GM18507 (cell line): ENCODE results near the gene OGN.

Experiments
- DNase-seq: peaks from one replicate; pipeline ENCODE4 v3.0.0; 2011; ENCODE audit warnings: low read depth; ENCODE audit not compliant: insufficient read length; ENCODE audit errors: extremely low spot score
- FAIRE-seq: peaks from 2 replicates; lab custom pipeline; 2011; peaks lifted over from hg19 to GRCh38; lab: Jason Lieb, UNC

OGN gene

DNA sequence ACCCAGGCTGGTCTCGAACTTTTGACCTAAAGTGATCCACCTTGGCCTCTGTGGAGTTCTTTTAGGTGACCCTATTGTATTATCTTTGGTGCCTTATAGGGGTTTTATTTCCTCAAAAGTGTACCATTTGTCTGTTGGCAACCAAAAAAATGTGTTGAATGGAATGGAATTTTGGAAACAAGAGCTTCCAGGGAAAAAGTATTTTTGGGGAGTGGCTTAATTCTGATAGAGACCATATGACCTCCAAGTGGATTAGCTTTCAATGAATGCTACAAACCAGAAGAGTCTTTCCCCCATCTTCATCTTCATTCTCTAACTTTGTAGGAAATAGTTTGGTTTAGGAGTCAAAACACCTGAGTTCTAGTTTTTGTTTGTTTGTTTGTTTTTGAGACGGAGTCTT is 3.4 kb upstream of the OGN start:
- DNase-seq (no peak), FAIRE-seq (no peak)

DNA sequence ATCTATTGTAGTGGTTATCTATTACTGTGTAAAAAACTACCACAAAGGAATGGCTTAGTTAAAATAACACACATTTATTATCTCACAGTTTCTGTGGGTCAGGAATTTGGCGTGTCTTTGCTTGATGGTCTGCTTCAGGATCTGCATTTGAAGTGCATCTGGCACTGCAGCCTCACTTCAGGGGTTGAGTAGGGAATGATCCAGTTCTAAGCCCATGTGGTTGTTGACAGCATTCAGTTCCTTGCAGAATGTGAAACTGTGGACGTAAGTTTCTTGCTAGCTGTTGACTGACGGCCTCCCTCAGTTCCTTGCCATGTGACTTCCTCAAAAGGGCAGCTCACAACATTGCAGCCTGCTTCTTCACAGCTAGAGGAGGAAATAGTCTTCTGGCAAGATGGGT is 2.1 kb upstream of the OGN start:
- peak; percentile 18 for DNase-seq

DNA sequence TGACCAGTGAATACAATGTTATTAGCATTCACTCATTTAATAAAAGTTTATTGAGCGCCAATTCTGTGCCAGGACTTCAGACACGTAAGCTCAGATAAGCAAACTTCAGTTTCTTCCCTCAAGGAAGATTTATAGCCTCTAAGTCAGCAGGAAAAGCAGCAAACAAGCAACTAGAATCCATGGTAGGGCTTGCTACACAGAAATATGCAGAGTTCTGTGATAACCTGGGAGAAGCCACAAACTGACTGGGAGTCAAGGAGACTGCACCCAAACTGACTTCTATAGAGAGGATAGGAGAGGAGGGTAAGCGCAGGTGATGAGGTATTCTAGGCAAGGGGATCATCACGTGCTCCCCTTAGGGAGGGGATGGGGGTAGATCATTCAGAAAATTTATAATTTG is 1.4 kb upstream of the OGN start:
- no peak for FAIRE-seq

More for the DNA sequence above, 2.1 kb upstream of the OGN start:
- peak; percentile 88 for FAIRE-seq

DNA sequence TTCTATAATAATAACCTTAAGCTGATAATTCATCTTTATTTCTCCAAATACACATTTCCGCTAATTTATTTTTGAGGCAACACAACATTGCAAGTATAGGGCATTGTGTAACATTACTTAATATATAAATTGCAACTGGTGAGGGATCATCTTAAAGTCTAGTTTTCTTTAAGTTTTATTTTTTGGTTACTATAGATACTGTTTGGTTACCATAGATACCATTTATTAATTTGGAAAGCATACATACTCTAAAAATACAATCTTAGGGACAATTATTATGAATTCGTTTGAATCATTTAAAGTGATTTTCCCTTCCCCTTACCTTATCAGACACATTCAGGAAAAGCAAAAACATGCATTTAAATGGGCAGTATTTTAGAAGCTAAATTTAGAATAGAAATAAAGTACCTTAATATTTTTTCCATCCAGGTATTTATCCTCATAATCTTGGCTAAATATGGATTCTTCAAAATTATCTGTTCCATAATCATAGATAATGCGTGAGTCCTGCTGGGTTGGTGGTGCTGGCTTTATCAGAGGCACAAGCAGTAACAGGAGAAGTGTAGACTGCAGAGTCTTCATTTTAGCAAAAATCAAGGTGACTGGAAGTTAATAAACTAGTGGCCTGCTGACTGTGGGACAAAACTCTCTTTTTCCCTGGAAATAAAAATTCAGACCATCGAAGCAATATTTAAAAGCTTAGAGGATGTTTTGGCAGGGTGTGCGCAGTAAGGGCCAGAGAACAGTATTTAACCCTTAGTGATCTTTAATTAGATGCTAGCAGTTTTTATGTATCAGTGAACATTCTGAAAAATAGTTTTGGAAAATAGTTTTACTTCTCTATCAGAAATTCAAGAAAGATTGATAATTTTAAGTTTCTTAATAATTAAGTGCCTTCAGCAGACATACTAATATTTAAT is 1.3 kb downstream of the OGN start:
- DNase-seq (no peak), FAIRE-seq (no peak)

More for the DNA sequence above, 1.4 kb upstream of the OGN start:
- no peak for DNase-seq

DNA sequence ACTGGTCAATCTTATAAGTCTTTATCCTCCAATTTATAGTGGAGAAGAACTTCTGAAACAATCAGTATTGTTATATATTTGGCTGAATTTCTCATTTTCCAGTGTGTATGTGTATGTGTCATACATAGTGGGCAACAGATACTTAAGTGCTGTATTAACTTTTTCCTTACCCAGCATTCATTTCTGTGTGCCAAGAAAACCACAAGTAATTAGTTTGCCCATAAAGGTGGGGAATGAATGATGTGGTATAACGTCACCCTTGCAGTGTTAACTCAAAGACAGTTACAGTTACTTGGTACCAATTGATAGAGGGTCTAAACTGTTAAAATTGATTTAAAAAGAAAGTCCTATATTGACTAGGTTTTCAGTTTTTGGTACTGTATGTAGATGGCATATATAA is 2.0 kb downstream of the OGN start:
- FAIRE-seq (no peak), DNase-seq (no peak)

DNA sequence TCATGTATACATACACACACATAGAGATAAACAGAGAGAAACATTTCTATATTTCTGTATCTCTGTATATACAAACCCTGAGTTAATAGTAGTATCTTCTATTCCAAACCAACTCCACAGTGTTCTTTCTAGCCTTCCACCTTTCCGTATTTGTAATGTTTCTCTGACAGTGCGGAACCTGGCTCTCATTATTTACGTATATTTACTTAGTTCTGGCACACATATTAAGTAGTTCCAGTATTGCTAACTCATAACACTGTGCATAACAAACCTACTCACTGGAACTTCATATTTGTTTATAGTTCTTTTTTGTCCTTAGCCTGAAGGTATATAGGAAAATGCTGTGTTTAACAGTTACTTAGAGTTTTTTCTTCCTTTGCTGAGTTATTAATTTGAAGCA is 6.5 kb downstream of the OGN start:
- no peak for DNase-seq
- FAIRE-seq = no peak

DNA sequence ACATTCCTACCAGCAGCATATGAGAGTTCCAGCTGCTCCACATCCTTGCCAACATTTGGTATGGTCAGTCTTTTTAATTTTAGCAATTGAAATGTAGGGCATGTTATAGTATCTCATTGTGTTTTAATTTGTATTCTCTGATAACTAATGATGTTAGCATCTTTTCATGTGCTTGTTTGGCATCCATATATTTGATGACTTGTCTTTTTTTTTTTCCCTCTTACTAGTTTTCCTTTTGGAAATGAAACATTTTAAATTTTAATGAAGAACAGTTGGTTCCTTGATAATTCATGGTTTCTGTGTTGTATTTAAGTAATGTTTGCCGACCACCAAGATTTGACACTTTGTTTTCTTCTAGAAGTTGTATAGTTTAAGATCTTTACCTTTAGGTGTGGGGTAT is 8.8 kb downstream of the OGN start:
- FAIRE-seq (no peak), DNase-seq (no peak)

DNA sequence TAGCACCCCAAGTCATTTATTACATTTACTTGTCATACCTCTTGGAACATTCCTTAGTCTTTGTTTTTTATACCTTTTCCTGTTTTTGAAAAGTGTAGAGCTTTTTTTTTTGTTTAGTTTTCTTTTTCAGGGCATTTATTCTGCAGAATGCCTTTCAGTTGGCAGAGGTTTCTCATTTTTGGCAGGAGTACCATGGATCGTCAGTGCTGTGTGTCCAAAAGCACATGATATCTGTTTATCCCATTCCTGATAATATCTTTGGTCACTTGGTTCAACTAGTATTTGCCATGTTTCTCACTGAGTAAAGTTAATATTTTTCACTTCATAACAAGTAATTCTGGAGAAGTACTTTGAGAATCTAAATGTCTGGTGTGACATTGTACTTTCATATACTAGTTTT is 10.7 kb downstream of the OGN start:
- FAIRE-seq (no peak), DNase-seq (no peak)

DNA sequence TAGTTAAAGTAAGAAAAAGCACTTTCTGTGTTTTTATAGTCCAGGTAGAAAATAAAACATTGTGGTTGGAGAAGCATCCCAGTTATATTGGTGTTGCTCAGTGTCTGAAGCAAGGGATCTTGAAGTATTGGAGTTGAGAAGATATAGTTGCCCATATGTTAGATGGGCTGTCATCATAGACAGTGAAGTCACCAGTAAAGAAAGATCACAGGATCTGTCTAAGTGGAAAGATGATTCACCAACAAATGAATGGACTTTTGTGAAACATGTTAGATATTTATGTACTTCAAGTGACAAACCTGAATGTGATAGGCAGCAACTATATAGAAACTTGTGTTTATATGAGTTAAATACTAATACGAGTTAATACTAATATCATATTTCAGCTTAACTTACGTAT is 11.7 kb downstream of the OGN start:
- FAIRE-seq (no peak), DNase-seq (no peak)

DNA sequence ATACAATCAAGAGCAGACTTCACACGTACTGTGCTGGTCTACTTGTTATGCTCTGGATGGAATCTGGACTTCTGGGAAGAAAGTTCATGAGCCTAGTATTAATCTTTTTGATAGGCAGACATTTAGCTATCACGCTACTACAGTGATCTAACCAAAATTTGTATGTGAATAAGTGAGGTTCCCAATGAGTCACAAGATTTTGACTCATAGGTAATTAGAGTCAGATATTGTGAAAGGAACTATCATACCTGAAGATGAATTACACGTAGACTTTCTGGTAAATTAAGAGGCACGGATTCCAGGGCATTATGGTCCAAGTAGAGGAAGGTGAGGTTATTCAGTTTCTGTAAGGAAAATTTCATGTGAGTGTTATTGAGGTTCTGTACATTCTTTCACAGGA is 18.4 kb downstream of the OGN start:
- no peak for DNase-seq
- no peak for FAIRE-seq

DNA sequence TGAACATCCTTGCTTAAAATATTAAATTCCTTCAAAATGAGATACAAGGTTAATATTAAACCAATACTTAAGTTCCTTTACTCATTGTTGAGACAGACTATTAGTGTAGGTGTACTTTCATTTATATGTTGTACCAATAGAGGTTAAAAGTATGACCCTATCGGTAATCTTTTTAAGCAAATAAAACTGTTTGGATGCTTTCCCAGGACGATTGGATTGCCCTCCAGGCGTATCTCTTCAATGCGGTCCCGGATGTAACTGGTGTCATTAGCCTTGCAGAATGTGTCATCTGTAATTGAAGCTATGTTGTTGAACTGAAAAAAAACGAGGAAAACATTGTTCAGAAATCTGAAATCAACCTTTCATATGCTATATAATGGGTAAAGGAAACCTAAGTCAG is 18.9 kb downstream of the OGN start:
- no peak for FAIRE-seq

DNA sequence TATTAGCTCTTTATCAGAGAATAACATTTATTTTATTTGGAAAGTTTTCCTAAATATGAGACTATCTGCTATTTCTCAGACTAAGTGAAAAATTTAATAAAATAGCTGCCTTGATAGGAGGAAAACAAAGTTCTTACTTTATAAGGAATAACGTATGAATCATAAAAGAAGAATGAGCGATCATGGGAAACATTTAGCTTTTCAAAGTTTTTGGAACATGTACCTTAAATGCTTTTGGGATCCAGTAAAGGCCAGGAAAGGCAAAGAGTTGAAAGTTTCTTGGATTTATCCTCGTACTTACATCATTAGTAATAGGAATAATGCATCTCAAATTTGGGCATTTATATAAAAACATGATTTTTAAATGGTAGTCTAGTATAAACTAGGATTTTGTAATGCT is 19.4 kb downstream of the OGN start:
- FAIRE-seq (no peak), DNase-seq (no peak)

More for the DNA sequence above, 18.9 kb downstream of the OGN start:
- no peak for DNase-seq

DNA sequence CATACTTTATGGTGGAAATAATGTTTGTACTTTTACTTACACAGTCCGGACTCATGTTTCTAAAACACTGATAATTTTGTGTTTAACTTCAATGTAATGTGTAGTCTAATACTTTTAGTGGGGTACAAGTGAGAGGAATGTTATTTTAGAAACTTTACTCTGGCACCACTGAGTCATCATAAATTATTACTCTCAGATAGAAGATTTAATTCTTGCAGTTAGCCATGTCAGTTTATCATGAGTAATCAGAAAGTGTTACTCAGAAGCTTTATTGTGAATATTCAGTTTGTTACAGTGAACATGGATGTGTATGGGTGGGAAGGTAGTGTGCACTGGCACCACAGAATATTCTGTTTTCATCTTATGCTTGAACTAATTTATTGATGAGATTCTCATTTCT is 20.0 kb downstream of the OGN start:
- FAIRE-seq (no peak), DNase-seq (no peak)

DNA sequence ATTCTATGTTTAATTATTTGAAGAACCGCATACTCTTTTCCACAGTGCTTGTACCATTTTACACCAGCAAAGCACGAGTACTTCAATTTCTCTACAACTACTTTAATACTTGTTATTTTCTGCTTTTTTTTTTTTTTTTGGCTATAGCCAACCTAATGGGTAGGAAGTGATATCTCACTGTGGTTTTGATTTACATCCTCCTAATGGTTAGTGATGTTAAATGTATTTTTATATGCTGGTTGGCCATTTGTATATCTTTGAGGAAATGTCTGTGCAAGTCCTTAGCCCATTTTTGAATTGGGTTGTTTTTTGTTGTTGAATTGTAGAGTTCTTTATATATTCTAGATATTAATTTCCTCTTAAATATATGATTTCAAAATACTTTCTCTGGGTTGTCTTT is 22.6 kb downstream of the OGN start:
- no peak for FAIRE-seq
- no peak for DNase-seq

DNA sequence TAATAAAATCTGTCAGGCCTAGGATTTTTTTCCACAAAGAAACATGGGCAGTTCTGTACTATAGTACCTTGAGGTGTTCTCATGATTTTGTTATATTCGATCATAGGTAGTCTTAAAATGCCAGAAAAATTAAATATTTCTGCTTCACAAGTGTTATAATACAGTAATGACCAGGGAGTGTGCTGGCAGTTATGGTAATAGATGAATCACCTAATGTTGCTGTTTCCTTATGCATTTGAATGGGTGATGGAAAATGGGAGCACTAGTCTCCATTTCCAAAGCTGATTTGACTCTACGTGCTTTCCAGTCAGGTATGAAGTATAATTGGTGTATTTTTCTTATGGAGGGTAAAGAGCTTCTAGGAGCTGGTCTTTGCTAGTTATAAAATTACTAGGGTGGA is 23.8 kb downstream of the OGN start:
- DNase-seq (no peak), FAIRE-seq (no peak)

DNA sequence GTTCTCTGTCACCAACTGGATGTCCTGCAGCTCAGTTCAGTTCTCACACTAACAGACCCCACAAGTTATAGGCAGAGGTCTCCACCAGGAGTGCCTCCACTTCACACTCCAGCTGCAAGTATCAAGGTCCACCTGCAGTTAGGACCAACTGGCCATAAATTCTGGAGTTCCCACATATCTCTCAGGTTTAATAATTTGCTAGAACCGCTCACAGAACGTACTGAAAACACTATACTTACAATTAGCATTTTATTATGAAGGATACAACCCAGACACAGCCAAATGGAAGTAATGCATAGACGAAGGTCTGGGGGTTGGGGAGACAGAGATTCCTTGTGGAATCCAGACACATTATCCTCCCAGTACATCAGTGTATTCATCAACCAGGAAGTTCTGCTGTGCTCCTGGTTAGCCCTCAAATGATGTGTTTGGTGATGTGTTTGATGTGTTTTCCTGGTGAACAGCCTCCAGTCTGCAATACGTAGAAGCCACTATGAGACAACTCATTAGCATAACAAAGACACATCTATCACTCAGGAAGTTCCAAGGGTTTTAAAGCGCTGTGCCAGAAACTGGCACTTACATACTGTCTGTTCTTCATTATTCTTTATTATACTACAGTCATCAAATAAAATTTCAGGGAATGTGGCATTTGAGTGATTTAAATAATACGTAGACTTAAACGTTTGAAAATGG is 25.4 kb downstream of the OGN start:
- FAIRE-seq = no peak

DNA sequence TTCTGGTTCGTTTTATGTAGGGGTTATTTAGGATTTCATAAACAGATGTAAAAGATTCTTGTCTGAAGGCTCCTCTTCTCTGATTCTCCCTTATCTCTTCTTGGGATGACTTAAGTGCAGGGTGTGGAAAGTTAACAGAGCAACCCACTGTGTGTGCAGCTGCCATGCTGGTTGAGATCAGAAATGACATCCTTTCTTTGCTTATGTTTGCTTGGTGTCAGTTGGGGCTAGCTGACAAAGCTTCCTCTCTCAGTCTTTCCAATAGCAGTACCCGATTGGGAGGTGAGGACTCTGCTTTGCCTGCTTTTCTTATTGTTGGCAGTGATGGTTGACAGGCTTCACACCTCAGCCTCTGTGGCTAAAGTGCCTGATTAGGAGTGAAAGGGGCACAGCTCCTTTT is 26.5 kb downstream of the OGN start:
- FAIRE-seq = no peak
- no peak for DNase-seq

More for the DNA sequence above, 25.4 kb downstream of the OGN start:
- no peak for DNase-seq

DNA sequence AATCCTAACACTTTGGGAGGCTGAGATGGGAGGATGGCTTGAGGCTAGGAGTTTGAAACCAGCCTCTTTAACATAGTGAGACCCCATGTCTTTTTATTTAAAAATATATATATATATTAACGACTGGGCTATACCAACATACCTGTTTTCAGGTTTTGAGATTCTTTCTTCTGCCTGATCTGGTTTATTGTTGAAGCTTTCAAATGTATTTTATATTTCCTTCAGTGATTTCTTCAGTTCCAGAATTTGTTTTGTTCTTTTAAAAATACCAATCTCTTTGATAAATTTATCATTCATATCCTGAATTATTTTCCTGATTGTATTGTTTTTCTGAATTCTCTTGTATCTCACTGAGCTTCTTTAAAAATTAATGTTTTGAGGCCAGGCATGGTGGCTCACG is 31.2 kb downstream of the OGN start:
- DNase-seq (no peak), FAIRE-seq (no peak)

DNA sequence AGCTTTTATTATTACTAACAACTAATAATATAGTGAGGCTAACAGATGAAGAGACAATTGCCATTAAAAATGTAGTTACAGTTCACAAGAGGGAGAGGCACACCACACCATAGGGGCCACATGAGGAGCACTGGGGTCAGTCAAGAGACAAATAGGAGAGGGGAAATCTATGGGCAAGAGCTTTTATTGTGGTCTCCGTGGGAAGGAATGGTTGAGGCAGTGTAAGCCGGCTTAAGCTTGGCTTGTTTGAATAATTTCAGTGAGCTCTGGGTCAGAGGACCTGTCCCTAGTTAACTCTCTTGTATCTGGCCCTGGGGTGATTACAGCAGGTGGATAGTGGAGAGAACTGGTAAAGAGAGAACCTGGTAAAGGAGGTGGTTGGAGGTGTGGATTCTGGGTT is 35.3 kb downstream of the OGN start:
- no peak for DNase-seq
- FAIRE-seq = no peak

DNA sequence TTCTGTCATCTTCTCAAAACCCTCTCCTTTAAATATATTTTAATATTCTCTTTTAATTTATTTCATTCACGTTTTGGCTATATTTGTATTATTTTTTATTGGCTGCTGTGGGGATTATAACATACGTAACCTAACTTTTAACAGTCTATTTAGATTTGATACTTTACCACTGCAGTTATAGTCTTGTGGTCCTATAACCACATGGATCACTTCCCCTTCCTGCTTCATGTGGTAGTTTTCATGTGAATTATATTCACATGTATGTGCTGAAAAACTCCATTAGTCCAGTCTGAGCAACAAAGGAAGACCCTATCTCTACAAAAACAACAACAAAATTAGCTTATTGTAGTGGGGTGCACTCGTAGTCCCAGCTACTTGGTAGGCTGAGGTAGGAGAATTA is 44.3 kb downstream of the OGN start:
- no peak for FAIRE-seq
- DNase-seq = no peak

DNA sequence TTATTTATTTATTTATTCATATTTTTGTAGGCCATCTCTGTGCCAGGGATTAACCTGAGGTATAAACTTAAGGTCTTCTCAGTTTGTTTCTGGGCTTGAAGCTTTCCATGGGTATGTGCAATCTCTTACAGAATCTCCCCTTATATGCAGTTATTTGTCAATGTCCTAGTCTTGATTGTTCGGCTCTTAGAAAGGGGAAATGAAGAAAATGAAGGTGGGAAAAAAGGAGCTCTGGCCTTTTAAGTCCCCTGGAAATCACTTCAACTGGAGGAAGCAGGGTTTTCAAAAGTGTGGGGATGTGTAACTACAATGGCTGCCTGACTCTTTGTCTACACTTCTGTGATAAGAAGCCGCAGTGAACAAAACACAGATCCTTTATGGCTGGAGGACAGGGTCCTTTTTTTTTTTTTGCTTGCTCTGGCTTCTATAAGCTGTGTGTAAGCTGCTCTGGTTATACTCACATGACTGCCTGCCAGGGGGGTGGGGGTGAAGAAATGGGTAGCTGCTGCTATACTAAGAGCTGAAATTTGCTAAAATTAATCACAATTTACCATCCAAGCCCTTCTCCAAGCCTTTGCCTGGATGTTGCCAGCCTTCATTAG is 44.9 kb downstream of the OGN start:
- DNase-seq = no peak
- FAIRE-seq = no peak
